ENCODE results near the gene GDAP1L1.

The GDAP1L1 gene

DNA sequence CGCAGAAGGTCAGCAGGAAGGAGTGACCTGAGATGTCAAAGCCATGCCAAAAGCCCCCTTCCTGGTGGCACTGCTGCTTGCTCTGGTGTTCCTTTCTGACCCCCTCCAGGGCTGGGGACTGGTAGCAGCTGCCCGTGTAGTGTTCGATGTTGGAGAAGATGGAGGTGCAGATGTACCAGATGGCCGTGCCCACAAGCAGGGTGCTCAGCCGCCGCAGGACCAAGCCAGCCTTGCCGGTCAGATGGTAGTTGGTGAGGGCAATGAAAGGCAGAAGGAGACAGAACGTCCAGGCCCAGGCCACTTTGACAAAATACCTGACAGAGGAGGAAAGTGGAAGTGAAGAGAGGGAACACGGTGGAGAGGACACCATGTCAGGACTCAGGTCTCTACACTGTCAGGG, 59.8 kb downstream of the GDAP1L1 start:
- DNase-seq: no peak

DNA sequence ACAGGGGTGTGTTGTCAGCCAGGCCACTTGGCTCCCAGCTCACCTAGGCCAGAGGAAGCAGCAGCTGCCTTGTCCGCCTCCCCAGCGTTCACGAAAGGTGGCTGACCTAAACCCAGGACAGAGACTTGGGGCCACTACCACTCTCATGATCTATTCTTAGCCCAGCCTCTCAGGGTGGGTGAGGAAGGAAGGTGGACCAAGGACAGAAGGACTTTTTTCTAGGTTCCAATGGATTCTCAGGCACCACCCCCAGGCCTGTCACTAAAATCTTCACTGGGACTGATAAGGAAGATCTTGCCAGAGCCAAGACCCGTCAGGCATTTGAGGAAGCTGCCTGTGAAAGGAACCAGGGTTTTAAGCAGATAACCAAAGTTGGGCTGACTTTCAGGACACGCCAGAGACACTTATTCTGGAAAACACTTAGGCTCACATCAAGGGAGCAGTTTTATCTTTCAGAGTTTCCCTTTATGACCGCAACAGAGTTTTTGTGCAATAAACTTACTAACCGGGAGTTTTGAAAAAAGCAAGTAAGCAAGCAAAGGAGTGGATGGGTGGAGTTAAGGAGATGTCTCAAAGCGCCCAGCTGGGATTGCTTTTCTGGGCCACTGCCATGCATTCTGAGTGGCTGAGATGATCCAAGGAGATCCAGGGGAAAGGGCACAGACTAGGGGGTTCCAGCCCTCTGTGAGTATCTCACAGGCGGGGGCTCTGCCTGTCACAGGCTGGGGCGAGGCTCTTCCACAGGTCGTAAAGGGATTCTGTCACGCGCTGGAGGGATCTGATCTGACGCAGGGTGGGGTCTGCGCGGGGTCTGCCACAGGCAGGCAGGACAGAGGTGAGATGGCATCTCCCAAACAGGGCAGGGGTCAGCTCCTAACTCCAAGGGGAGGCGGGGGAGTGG, 62.9 kb downstream of the GDAP1L1 start:
- no peak for DNase-seq

DNA sequence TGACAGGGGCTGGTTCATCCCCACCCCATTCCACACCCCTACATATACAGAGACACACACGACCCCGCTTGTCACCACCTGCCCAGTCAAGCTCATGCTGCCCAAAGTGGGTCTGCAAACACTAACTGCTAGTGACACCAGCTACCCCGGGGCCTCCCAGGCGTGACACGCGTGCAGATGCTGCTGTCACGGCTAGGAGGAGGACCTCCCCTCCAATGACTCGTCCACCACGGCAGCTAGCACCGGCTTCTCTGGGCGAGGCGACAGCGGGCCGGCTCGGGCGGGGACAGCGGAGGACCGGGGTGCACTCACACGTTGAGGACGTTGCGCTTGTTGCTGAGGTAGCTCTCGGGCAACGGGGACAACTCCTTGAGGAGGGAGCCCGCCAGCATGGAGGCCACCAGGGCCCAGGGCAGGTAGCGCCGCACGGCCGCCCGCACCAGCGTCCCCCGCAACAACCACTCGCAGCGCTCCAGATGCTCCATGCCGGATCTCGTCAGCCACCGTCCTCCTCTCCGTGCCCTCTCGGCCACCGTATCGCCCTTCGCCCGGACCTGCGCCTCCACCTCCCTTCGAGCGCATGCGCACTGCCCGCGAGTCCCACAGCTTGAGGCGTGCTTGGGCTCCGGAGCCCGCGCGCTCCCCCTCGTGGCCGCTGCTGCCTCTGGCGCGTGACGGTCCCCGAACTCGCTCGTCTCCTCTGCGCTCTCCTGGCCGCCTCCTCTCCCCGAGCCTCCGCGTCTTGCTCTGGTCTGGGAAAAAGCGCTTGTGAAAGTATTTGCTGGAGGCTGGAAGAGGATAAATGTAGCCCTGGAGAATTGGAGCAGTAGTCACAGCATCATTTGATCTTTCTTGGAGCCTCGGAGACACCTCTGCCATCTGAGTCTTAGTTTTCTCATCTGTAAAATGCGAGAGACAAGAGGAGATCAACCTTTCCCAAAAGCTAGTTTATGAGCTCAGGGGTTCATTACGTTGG, 63.8 kb downstream of the GDAP1L1 start, which contains the start of gene FITM2:
Gene FITM2, minus strand, starts transcription at position 539 of the 976 bp plus-strand sequence. Its CDS starts 54 bp downstream, at position 485.
- DNase-seq: peak; percentile 94

DNA sequence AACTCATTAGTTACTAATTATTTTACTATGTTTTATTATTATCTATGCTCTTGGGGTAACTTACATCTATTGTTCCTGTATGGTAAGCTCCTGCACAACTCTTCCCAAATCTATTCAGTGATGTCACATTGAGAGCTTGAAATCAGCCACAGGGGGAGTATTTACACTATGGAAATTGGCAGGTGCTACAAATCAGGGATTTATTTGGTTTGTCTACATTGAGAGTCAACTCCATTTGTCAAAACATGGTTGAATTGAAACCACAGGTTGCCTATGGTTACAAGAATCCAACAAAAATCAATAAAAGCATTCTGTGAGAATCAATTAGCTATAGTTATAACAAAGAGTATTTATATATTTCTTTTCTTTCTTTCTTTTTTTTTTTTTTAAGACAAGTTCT, 67.8 kb downstream of the GDAP1L1 start:
- DNase-seq: no peak

DNA sequence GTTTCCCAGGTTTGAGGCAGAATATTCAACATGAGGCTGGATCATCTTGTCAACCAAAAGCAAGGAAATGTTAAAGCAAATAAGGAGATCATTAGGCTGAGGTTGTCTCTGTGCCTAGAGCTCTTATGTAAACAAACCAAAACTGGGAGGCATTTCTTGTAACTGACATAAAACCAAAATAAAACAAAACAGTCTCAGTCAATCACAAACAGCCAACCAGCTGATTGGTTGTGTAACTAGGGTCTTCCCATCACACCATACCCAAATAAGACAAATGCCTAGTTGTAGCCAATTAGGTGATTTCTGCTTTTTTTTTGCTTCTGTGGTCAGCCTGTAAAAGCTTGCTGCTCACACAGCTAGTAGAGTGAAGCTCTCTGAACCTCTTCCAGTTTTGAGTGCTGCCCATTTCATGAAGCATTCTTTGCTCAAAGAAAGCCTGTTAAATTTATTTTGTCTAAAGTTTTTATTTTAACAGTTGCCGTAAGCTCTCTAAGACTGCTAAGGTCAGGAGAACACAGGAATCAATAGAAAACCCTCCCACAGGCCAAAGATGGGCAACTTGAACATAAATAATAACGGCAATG, 72.8 kb downstream of the GDAP1L1 start:
- DNase-seq: no peak

DNA sequence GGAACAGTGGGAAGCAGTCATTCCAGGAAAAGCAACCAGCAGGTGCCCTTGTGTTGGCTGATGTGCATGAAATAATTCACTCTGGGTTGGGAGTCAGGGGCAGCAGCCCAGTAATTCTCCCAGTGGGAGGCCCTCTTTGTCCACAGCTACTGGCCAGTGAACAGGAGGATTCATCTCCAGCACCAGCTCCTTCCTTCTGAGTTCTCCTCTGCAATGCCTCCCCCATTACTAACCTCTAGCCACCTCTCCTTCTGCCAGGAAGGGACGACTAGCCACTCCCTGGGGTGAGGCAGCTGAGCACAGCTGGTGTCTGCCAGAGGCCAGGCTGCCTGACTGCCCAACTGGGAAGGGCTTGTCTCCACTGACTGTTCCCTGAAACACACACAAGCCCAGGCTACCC, 77.2 kb downstream of the GDAP1L1 start:
- DNase-seq: no peak

DNA sequence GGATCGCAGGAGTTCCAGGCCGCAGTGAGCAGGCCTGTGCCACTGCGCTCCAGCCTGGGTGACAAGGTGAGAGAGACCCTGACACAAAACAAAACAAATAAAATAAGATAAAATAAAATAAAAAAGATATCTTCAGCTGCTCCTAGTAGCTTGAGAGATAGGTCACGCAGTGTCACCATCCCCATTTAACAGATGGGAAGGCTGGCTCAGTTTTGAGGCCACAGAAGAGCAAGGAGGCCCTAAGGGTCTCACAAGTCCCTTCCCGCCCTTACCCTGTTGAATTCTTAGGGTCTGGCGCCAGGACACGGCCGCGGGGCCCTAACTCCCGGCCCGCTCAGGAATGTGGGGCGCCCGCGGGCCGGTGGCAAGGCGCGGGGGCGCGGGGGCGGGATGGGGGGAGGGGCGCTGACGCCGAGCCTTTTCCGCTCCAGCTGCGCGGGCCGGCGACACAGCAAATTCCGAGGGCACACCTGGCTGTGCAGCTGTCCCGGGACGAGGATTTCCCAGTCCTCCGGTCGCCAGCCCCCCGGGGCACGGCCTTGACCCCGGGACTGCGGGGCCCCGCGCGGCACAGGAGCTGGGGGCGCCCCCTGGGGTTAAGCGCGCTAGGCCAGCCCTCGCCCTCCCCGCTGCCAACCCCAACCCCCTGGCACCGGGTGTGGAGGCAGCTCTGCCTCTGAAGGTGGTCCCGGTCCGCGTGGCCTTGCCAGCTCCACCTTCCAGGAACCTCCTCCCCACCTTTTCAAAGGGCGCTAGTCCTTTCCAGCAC, 79.5 kb downstream of the GDAP1L1 start:
- no peak for DNase-seq

DNA sequence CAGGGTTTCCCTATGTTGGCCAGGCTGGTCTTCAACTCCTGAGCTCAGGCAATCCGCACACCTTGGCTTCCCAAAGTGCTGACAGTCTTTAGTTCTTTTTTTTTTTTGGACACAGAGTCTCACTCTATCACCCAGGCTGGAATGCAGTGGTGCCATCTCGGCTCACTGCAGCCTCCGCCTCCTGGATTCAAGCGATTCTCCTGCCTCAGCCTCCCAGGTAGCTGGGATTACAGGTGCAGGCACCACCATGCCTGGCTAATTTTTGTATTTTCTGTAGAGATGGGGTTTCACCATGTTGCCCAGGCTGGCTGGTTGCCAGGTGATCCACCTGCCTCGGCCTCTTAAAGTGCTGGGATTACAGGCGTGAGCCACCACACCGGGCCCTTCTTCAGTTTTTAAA, 80.6 kb downstream of the GDAP1L1 start:
- DNase-seq: peak; percentile 9

DNA sequence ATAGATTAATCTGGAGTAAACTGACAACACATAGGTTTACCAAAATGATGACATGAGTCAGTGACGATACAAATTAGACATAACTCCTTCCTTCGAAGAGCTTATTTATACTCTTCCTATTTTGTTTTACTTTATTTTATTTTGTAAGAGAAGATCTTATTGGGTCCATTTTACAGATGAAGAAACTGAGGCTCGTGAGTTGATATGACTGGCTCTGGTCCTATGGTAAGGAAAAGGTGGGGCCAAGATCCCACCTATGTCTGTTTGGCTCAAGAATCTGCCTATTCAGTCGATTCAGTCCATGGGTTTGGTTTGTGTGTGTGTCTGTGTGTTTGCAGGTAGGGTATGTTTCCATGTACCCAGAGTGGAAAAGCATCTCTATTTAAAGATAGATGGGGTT, 81.3 kb downstream of the GDAP1L1 start:
- DNase-seq: no peak
